Measurements from ENCODE around the gene APOL1. TPM values are rescaled to one million over a fixed set of nuclear protein-coding genes. Genes with fewer than 3 reads are reported as not detected.

APOL1 gene
- total RNA-seq, 1 donor from 2014 or later = 92.8 TPM

DNA sequence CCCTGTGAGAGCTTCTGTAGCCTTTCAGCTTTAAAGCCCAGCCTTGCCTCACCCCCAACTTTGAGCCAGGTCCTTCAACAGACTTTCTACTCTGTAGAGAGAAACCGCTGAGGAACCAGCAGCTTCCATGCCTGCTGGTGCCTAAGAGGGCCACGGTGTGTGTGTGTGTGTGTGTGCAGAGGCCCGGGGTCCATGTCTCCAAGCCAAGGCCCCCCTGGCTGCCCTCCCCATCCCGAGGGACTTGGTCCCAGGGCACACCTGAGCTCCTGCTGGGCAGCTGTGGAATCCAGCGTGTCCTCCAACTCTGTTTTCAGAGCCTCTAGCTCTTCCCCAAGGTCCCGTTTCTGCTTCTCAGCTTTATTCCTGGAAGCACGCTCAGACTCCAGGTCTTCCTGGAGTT lies 42.3 kb downstream of the APOL1 start:
- TF ChIP-seq CTCF (IDR thresholded peaks at IDR 0.05) = no peak
- H3K4me3 ChIP-seq = no peak overlapping the region
- H3K36me3 ChIP-seq = peaks cover 88% of the 10 kb centered on the region
- no peaks in the 10 kb centered on the region for H3K27me3 ChIP-seq
- no peaks in the 10 kb centered on the region for H3K4me1 ChIP-seq
- no peak for ATAC-seq
- no peak for DNase-seq
- H3K27ac ChIP-seq = no peak overlapping the region
- intact Hi-C loops (cut with DNase I) = no loop called here
- H3K9me3 ChIP-seq = no peaks in the 10 kb centered on the region

DNA sequence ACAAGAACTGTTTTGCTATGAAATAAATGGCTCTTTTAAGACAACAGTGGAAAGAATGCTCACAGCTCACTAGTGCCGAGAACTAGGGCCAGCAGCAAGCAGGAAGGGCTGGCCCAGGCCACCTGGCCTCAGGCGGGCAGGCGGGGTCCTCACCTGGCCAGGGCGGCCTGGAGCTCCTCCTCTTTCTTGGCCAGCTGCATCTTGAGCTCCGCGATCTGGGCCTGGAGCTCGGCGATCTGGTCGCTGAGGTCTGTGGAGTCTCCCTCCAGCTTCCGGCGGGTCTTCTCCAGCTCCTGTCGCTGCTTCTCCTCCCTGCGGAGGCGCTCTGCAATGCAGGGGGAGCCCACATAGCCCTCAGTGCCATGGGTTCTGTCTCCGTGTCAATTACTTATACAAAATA lies 43.8 kb downstream of the APOL1 start:
- Histone ChIP-seq H3K4me1 (no peaks in the 10 kb centered on the region), H3K27me3 (no peaks in the 10 kb centered on the region), H3K27ac (no peak overlapping the region), H3K9me3 (no peaks in the 10 kb centered on the region), H3K36me3 (peaks cover 100% of the 10 kb centered on the region), H3K4me3 (no peak overlapping the region)
- no peak for ATAC-seq
- no peak for DNase-seq
- TF ChIP-seq CTCF (IDR thresholded peaks at IDR 0.05) = no peak
- intact Hi-C loops (cut with DNase I) = no loop called here

DNA sequence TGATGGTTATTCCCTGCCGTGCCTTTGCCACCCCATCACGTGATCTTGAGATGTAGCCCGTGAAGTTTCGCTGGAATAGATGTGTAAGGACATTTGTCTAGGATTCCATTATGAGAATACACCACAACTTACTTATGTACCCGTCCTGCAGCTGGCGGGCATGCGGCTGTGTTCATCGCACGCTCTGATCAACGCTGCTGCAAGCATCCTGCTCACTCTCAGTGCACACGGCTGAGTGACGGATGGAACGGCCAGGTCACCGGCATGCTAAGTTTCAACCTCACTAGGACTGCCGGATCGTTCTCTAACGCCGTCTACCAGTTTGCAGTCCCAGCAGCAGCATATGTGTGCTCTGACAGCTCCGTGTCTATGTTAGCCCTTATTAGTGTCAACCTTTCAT lies 44.6 kb downstream of the APOL1 start:
- intact Hi-C loops (cut with DNase I) = no loop called here
- no peaks in the 10 kb centered on the region for H3K4me1 ChIP-seq
- no peak overlapping the region for H3K27ac ChIP-seq
- no peaks in the 10 kb centered on the region for H3K27me3 ChIP-seq
- no peak for ATAC-seq
- H3K36me3 ChIP-seq = peaks cover 100% of the 10 kb centered on the region
- no peaks in the 10 kb centered on the region for H3K9me3 ChIP-seq
- DNase-seq = no peak
- no peak for TF ChIP-seq CTCF (IDR thresholded peaks at IDR 0.05)
- no peak overlapping the region for H3K4me3 ChIP-seq

DNA sequence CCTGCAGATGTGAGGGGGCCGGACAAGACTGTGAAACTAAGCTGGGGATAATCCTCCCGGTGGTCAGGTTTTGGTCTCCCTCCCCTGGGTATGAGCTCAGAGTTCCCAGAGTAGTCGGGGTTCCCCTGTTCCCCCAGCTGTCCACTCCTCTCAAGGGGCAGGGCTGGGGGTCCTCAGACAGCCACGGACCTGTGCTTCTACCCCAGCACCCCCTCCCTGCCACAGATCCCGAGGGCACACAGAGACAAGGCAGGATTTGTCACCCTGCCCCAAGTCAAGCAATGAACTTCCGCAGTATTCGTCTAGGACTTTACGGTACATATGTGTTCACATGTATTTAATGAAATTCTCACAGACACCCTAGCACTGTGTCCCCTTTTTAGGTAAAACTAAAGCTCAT lies 45.2 kb downstream of the APOL1 start:
- H3K9me3 ChIP-seq = no peaks in the 10 kb centered on the region
- H3K27ac ChIP-seq = no peak overlapping the region
- peaks cover 100% of the 10 kb centered on the region for H3K36me3 ChIP-seq
- intact Hi-C loops (cut with DNase I) = no loop called here
- no peak for DNase-seq
- TF ChIP-seq CTCF (IDR thresholded peaks at IDR 0.05) = no peak
- no peak for ATAC-seq
- no peaks in the 10 kb centered on the region for H3K4me1 ChIP-seq
- no peak overlapping the region for H3K4me3 ChIP-seq
- H3K27me3 ChIP-seq = no peaks in the 10 kb centered on the region

DNA sequence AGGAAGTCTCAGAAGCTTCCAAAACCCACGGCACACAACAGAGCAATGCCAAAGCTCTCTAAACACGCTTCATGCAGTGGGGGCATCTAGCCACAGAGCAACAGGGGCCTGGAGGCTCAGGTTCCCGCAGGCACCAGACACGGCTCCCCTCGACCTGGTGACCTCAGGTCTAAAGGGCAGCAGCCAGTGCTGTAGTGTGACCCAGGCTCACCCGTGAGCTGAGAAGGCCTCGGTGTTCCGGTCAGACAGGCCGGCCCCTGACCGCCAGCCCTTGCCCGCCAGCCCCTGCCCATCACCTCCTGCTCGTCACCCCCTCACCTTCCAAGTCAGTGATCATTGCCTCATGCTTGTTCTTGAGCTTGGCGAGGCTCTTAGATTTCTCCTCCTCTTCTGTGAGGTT lies 45.7 kb downstream of the APOL1 start:
- Histone ChIP-seq H3K36me3 (peaks cover 100% of the 10 kb centered on the region), H3K27ac (no peak overlapping the region), H3K4me1 (no peaks in the 10 kb centered on the region), H3K27me3 (no peaks in the 10 kb centered on the region), H3K9me3 (no peaks in the 10 kb centered on the region), H3K4me3 (no peak overlapping the region)
- DNase-seq (no peak), ATAC-seq (no peak)
- intact Hi-C loops (cut with DNase I) = no loop called here
- no peak for TF ChIP-seq CTCF (IDR thresholded peaks at IDR 0.05)

GRCh38 chr22:36299295-36299694 lies 46.4 kb downstream of the APOL1 start:
- intact Hi-C loops (cut with DNase I) = no loop called here
- ATAC-seq = no peak
- Histone ChIP-seq H3K27me3 (no peaks in the 10 kb centered on the region), H3K4me1 (no peaks in the 10 kb centered on the region), H3K36me3 (peaks cover 100% of the 10 kb centered on the region), H3K4me3 (no peak overlapping the region), H3K9me3 (no peaks in the 10 kb centered on the region), H3K27ac (no peak overlapping the region)
- no peak for TF ChIP-seq CTCF (IDR thresholded peaks at IDR 0.05)
- no peak for DNase-seq

All from upper lobe of right lung (tissue), 1 donor.